Fibroblast of lung (primary cell): Measurements from ENCODE around the gene GPBAR1. TPM values are rescaled to one million over a fixed set of nuclear protein-coding genes. Genes with fewer than 3 reads are reported as not detected.

Source experiments
- DNase-seq, 2 donors: peaks; one replicate each; pipeline versions ENCODE4 v3.0.0 to v3.0.0-alpha.2; 2010; ENCODE audit warnings: low read depth in 2 of 2
- H2AFZ ChIP-seq: 2 replicates; pipeline ENCODE4 v1.5.1; 2012; ENCODE audit warnings: low read length, control low read depth, inconsistent platforms
- H3K27ac ChIP-seq: 2 replicates; pipeline ENCODE4 v1.5.1; 2011; ENCODE audit warnings: low read length, control low read depth; ENCODE audit not compliant: insufficient read depth
- H3K27me3 ChIP-seq: 2 replicates; pipeline ENCODE4 v1.5.1; 2011; ENCODE audit warnings: mild to moderate bottlenecking, low read length; ENCODE audit not compliant: control insufficient read depth, insufficient read depth
- H3K36me3 ChIP-seq: 2 replicates; pipeline ENCODE4 v1.5.1; 2011; ENCODE audit warnings: low read length; ENCODE audit not compliant: control insufficient read depth, insufficient read depth
- H3K4me1 ChIP-seq: 2 replicates; pipeline ENCODE4 v1.5.1; 2011; ENCODE audit warnings: low read length; ENCODE audit not compliant: control insufficient read depth, insufficient read depth; ENCODE audit errors: extremely low read depth
- H3K4me2 ChIP-seq: 2 replicates; pipeline ENCODE4 v1.5.1; 2011; ENCODE audit warnings: low read length, control low read depth; ENCODE audit not compliant: insufficient read depth; ENCODE audit errors: extremely low read depth
- H3K4me3 ChIP-seq, 4 experiments: fragments of 200-600 bp in 1 of 4; sonication (generic) in 1 of 4; replicated peaks in 1 of 4; 2 replicates each; pipeline ENCODE4 v1.5.1; 2011 to 2016; ENCODE audit warnings: low read length in 4 of 4, low read depth in 3 of 4, mild to moderate bottlenecking in 3 of 4, control low read depth in 2 of 4, inconsistent platforms in 1 of 4, mixed read lengths in 1 of 4; ENCODE audit not compliant: insufficient read depth in 1 of 4; ENCODE audit errors: control extremely low read depth in 1 of 4
- H3K79me2 ChIP-seq: 2 replicates; pipeline ENCODE4 v1.5.1; 2012; ENCODE audit warnings: mild to moderate bottlenecking, low read length, inconsistent platforms; ENCODE audit not compliant: control insufficient read depth, insufficient read depth
- H3K9ac ChIP-seq: 2 replicates; pipeline ENCODE4 v1.5.1; 2011; ENCODE audit warnings: mild to moderate bottlenecking, low read length, control low read depth; ENCODE audit not compliant: insufficient read depth
- H3K9me3 ChIP-seq: 2 replicates; pipeline ENCODE4 v1.5.1; 2012; ENCODE audit warnings: low read depth, low read length; ENCODE audit not compliant: control insufficient read depth, insufficient read depth
- H4K20me1 ChIP-seq: 2 replicates; pipeline ENCODE4 v1.5.1; 2011; ENCODE audit warnings: low read length; ENCODE audit not compliant: control insufficient read depth, insufficient read depth; ENCODE audit errors: extremely low read depth
- CTCF ChIP-seq, 2 donors: IDR thresholded peaks in 1 of 2; conservative IDR thresholded peaks in 1 of 2; 1 replicate in 1 of 2; 2 replicates in 1 of 2; pipeline ENCODE4 v1.5.1; 2011 to 2012; ENCODE audit warnings: low read length in 2 of 2, control low read depth in 1 of 2, inconsistent platforms in 1 of 2, low read depth in 1 of 2, mild to moderate bottlenecking in 1 of 2
- EZH2 ChIP-seq: IDR thresholded peaks from 2 replicates; pipeline ENCODE4 v1.5.1; 2012; ENCODE audit warnings: low read length, control low read depth, mild to moderate bottlenecking; ENCODE audit errors: missing control alignments
- polyA plus RNA-seq, 2 donors: library from polyadenylated mRNA; depleted of rRNA in 1 of 2; stranded (reverse) in 1 of 2; unstranded in 1 of 2; fragments of >200 nt; gene quantifications; 2 replicates each; pipeline ENCODE4 v1.2.1, GENCODE V29; 2011 to 2012; ENCODE audit warnings: missing spikeins in 1 of 2
- total RNA-seq: library from RNA; depleted of rRNA; stranded (reverse); fragments of >200 nt; gene quantifications from 2 replicates; pipeline ENCODE4 v1.2.1, GENCODE V29; 2014

GPBAR1 gene
- total and polyA plus RNA-seq, 2 donors (not counting 1 experiment from before 2014, with no cell fraction given): under 0.01 TPM; not detected in 1

GRCh38 chr2:218235017-218235416 lies 25.8 kb upstream of the GPBAR1 start:
- Histone ChIP-seq H3K79me2 (peaks cover 19% of the 10 kb centered on the region), H4K20me1 (no peaks in the 10 kb centered on the region), H3K4me2 (no peak overlapping the region), H3K9me3 (no peaks in the 10 kb centered on the region), H3K4me3 (no peak overlapping the region), H3K27ac (no peak overlapping the region), H3K4me1 (peaks cover 6% of the 10 kb centered on the region), H2AFZ (no peak overlapping the region), H3K27me3 (no peaks in the 10 kb centered on the region), H3K9ac (no peak overlapping the region), H3K36me3 (peaks cover 14% of the 10 kb centered on the region)
- TF ChIP-seq EZH2 (no peak), CTCF (conservative IDR thresholded peaks at IDR 0.05 in 1 of 2, IDR thresholded peaks at IDR 0.05 in 1 of 2; ENCODE audit: low read depth in 1 of 2, low read length in 2 of 2) (no peak)
- no peak for DNase-seq

GRCh38 chr2:218236829-218237228 lies 24.0 kb upstream of the GPBAR1 start:
- no peak overlapping the region for H3K27ac ChIP-seq
- peaks cover 8% of the 10 kb centered on the region for H3K36me3 ChIP-seq
- no peaks in the 10 kb centered on the region for H4K20me1 ChIP-seq
- H2AFZ ChIP-seq: no peak overlapping the region
- no peaks in the 10 kb centered on the region for H3K27me3 ChIP-seq
- H3K79me2 ChIP-seq: peaks cover 5% of the 10 kb centered on the region
- H3K9ac ChIP-seq: no peak overlapping the region
- H3K4me3 ChIP-seq: no peak overlapping the region
- TF ChIP-seq CTCF (conservative IDR thresholded peaks at IDR 0.05 in 1 of 2, IDR thresholded peaks at IDR 0.05 in 1 of 2; ENCODE audit: low read depth in 1 of 2, low read length in 2 of 2) (no peak), EZH2 (no peak)
- no peaks in the 10 kb centered on the region for H3K9me3 ChIP-seq
- no peak for DNase-seq
- no peak overlapping the region for H3K4me2 ChIP-seq
- no peaks in the 10 kb centered on the region for H3K4me1 ChIP-seq

- Histone ChIP-seq H4K20me1 (no peaks in the 10 kb centered on the region), H3K27me3 (no peaks in the 10 kb centered on the region), H3K27ac (no peak overlapping the region), H3K4me3 (no peak overlapping the region), H3K9me3 (no peaks in the 10 kb centered on the region), H3K9ac (no peak overlapping the region), H2AFZ (no peak overlapping the region), H3K4me2 (no peak overlapping the region), H3K4me1 (no peaks in the 10 kb centered on the region), H3K79me2 (peaks cover 2% of the 10 kb centered on the region), H3K36me3 (peaks cover 10% of the 10 kb centered on the region)
- no peak for DNase-seq
- no peak for TF ChIP-seq CTCF (conservative IDR thresholded peaks at IDR 0.05 in 1 of 2, IDR thresholded peaks at IDR 0.05 in 1 of 2; ENCODE audit: low read depth in 1 of 2, low read length in 2 of 2)
- TF ChIP-seq EZH2: no peak
Measured at GRCh38 chr2:218238887-218239286, 21.9 kb upstream of the GPBAR1 start.
